SU-DHL-6 (cell line): ENCODE measurements around the gene ZSWIM3.

Source experiments
- CTCF ChIP-seq: fragments of 200-600 bp; sonication (generic); IDR thresholded peaks from one replicate; pipeline ENCODE4 v1.5.1; 2017; ENCODE audit warnings: antibody characterized with exemption, mild to moderate bottlenecking, low read length, moderate library complexity; ENCODE audit not compliant: insufficient read depth, poor library complexity, severe bottlenecking
- EZH2phosphoT487 ChIP-seq: fragments of 200-600 bp; sonication (generic), shearing (Covaris generic); conservative IDR thresholded peaks from 2 replicates; pipeline ENCODE4 v1.6.1; 2018; ENCODE audit warnings: mild to moderate bottlenecking, antibody characterized with exemption, low read length, moderate library complexity, mixed read lengths

GRCh38 chr20:45848969-45849582, 8.3 kb upstream of the ZSWIM3 start:
- TF ChIP-seq CTCF (no peak), EZH2phosphoT487 (no peak)
